Left ventricle myocardium superior (tissue), 1 donor: Measurements from ENCODE around the gene CYB5RL. TPM values are rescaled to one million over a fixed set of nuclear protein-coding genes. Genes with fewer than 3 reads are reported as not detected.
"Not testable (repeated sequence)": the region's sequence is repeated elsewhere in the genome, so short reads cannot be mapped to it uniquely, and the experiment has no call there.

Source experiments
- ATAC-seq: fragments of 200-7000 bp; cut with Tn5 transposase; one replicate; pipeline ENCODE4 v1.9.1; 2020; ENCODE audit warnings: mild to moderate bottlenecking, moderate library complexity
- DNase-seq: peaks from one replicate; pipeline ENCODE4 v3.0.0-alpha.2; 2020
- intact Hi-C: fragments of 100-400 bp; cut with micrococcal nuclease; formaldehyde crosslinking; loops from one replicate; pipeline ENCODE4 v1.11.0; 2022
- total RNA-seq: library from RNA; stranded (reverse); fragmentation: NEBNext Ultra II Directional; extraction: Animal tissue kit (Norgen Biotek cat#: 25700); gene quantifications from one replicate; pipeline ENCODE4 v1.2.1, GENCODE V29; 2021
- donor health status: DM: no; HTN: yes; CAD: no; lungs with severe emphysema.

The CYB5RL gene
- total RNA-seq, 1 donor from 2014 or later, result 5.9 TPM

DNA sequence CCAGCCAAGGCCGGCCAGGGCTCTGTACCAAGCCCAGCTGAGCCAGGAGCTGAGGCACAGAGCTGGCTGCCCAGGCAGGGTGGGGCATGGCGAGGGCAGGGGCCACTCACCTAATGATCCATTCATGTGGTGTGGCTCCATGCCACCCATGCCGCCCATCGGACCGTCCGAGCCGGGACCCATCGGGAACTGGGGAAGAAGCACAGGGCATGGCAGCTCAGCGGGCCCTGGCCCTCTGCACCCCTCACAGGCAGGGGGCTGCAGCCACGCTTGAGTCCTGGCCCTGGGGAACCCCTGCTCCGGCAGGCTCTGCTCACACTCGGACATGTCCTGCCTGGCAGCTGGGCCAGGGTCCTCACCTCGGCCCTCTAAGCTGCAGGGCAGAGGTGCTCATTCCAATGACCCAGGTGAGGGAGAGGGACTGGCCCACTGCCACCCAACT, 28.8 kb upstream of the CYB5RL start:
- DNase-seq, result no peak
- intact Hi-C loops, result no loop called here
- peak; percentile 7 for ATAC-seq

GRCh38 chr1:54227891-54228310, 28.1 kb upstream of the CYB5RL start:
- ATAC-seq (no peak), DNase-seq (no peak)
- intact Hi-C loops, result no loop called here

DNA sequence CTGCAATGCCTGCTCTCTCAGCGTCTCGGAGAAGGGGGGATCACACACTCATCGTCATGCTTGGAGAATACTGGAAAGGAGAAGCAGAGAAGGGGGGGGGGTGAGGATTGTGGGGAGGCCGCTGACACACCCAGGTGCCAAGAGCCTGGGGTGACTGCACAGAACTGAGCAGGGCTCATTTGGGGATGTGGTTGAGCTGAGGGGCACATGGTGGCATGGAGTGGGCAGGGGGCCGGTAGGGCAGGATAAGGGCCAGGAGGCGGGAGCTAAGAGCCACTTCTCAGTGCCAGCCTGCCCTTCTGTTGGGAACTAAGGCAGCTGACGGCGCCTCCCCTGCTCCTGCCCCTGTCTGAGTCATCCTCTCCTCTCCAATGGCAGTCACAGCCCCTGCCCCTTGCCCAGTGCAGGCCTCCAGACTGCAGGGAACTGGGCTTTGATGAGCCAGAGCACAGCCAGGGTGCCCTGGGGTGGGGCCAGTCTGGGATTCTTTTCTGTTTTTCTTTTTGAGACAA, 27.3 kb upstream of the CYB5RL start:
- ATAC-seq, result peak; percentile 9
- DNase-seq, result no peak
- intact Hi-C loops, result no loop called here

GRCh38 chr1:54225986-54226559, 26.2 kb upstream of the CYB5RL start:
- intact Hi-C loops, result no loop called here
- no peak for ATAC-seq
- no peak for DNase-seq

DNA sequence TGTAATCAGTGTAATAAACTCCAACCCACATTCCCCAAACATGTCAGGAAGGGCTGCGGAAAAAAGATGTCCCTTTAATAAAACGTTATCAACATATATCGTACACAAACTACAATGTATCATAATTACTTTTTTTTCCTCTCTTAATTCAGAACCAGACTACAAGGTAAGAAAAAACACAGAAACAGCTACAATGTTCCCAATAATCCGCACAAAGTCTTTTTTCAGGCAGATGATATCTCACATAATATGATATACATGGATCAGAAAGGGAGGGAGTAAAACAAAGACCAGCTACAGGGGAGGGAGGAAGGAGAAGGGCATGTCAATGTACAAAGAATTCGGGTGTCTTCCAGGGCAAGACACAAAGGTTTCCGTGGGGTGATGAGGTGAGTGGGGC, 25.5 kb upstream of the CYB5RL start:
- intact Hi-C loops, result no loop called here
- no peak for ATAC-seq
- no peak for DNase-seq

- ATAC-seq, result no peak
- intact Hi-C loops, result no loop called here
- DNase-seq, result no peak
Measured at GRCh38 chr1:54224233-54224632, 24.4 kb upstream of the CYB5RL start.

GRCh38 chr1:54223441-54224202, 23.8 kb upstream of the CYB5RL start:
- ATAC-seq (no peak), DNase-seq (no peak)
- intact Hi-C loops, result no loop called here

DNA sequence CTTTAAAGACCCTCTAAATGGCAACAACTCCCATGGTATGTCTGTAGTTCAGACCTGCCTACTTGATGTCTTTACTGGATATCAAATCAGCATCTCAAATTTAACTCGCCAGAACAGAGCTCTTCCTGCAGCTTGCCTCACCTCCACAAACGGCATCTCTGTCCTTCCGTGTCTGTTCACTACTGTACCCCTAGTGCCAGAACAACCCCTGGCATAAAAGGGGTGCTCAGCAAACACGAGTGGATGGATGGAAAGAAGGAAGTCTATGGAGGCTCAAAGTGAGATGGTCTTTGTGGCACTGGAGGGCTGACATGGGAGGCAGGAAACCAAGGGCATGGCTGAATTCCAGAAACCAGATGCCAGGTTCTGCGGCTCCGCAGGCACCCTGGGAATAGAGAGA, 22.9 kb upstream of the CYB5RL start:
- intact Hi-C loops, result no loop called here
- ATAC-seq, result peak; percentile 9
- DNase-seq, result no peak

DNA sequence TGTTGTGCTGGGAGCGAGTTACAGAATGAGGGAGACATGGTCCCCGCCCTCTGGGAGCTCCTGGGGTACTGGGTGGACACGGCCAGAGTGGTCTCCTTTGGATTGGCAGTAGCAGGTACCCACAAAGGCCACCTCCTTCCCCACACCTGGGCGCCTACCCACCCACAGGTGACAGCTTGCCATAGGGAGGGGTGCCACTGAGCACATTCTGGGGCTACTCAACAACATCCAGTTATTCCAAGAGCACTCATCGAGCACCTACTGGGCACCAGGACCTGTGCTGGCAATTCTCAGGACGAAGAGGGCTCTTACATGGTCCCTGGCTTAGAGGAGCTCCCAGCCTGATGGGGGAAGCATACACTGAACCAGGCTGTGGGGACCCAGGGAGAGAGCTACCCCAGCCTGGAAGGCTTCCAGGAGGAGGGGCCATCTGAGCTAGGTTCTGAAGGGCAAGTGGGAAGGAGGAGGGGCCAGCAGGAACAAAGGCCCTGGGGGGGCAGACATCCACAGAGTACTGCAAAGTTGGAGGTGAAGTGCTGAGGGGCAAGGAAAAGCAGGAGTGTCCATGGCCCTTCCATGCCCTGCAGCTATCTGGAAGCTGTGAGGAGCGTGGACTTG, 22.1 kb upstream of the CYB5RL start:
- intact Hi-C loops, result no loop called here
- no peak for ATAC-seq
- DNase-seq, result no peak

- ATAC-seq, result no peak
- intact Hi-C loops, result no loop called here
Measured at GRCh38 chr1:54221113-54221834, 21.4 kb upstream of the CYB5RL start.

DNA sequence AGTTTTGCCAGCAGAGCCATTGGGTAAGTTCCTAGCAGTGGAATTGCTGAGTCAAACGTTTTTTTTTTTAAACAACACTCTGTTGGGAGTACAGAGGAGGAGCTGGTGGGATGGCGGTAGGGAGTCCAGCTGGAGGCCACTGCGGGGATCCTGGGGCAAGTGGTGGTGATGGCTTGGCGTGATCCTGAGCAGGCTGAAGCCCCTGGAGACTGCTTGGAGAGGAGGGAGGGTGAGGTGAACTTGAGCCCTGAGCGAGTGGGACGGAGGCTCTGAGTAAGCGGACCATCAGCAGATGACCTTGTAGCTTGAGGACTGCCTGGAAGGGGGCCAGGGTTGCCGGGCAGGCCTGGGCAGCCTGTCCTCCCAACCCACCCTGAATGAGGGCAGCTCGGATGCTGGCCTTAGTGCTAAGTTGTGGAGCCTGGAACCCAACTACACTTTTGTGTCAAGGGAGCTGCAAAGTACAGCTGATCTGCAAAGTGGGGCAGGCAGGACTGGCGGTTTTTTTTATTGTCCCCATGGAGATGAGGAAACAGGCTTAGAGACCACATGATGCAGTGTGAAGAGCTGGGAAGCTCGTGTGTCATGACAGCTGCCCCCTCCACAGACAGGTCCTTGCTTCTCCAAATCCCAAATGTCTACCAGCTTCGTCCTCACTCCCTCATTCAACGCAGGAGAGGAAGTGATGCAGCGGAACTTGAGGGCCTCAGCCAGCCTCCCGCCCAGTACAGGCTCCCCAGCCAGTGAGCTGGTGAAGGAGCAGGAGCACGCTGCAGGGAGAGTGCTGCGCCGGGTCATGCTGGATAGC, 20.4 kb upstream of the CYB5RL start:
- peak; percentile 79 for DNase-seq

More at GRCh38 chr1:54221113-54221834, 21.4 kb upstream of the CYB5RL start:
- no peak for DNase-seq

GRCh38 chr1:54219688-54220003, 19.8 kb upstream of the CYB5RL start:
- ATAC-seq (no peak), DNase-seq (no peak)
- intact Hi-C loops, result no loop called here

More for the DNA sequence above, 20.4 kb upstream of the CYB5RL start:
- intact Hi-C loops, result no loop called here
- ATAC-seq, result peak; percentile 77

DNA sequence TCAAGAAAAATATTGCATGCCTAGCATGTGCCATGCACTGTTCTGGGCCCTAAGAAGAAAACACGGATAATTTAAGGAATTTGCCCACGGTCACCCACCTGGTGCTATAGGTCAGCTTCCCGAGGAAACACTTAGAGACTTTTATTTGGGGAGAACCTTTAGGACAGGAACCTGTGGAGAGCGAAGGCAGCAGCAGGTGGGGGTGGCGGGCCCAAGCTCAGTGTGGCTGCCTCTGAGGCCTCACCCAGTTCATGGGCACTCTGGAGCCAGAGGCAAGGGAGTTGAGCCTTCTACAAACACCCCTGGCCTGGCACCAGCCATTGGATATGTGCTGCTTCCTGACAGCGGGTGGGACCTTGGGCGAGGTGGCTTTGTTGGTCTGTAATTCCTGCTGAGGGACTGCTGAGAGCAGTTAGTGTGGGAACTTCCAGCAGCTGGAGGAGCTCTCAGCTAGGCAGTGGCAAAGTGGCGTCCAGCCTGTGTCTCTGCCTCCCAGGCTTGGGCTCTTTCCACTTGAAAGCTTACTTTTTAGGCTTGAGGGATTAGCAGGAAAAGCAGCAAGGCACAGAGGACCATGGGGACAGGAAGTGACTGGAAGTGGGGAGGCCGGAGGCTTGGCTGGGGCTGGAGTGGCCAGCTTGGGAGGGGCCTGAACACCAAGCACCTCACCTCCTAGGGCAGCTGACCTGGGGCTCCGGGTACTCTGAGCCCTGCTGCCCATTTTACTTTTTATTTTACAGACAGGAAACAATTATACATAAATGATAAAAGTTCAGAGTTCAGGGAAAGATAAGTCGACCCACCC, 19.3 kb upstream of the CYB5RL start:
- DNase-seq (no peak), ATAC-seq (peak; percentile 2)
- intact Hi-C loops, result no loop called here

- ATAC-seq, result no peak
- intact Hi-C loops, result no loop called here
- DNase-seq, result no peak
Measured at GRCh38 chr1:54215523-54215922, 15.7 kb upstream of the CYB5RL start.

GRCh38 chr1:54212872-54213271, 13.0 kb upstream of the CYB5RL start:
- intact Hi-C loops, result no loop called here
- ATAC-seq, result no peak

DNA sequence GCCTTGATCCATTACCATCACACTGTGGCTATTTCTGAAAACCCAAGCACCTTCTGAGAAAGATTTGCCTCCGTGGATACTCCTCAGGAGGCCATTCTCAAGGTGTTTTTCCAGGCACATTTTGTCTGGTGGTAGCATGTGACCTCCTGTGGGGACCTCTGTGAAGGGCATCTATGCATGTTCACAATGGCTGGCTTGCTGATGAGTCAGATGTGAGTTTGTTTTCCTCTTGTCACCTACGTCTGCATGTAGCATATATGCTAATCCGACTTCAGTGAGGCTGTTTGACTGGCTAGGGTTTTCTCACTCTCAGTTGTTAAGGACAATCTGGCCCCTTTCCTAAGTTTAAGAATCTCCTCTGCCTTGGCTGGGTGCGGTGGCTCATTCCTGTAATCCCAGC, 8.1 kb upstream of the CYB5RL start:
- ATAC-seq, DNase-seq, intact Hi-C loops: not testable (repeated sequence)

More at GRCh38 chr1:54212872-54213271, 13.0 kb upstream of the CYB5RL start:
- no peak for DNase-seq

GRCh38 chr1:54207287-54207686, 7.5 kb upstream of the CYB5RL start:
- intact Hi-C loops, result no loop called here
- ATAC-seq (no peak), DNase-seq (no peak)

- DNase-seq, result no peak
- no peak for ATAC-seq
- intact Hi-C loops, result no loop called here
Measured at GRCh38 chr1:54204199-54204598, 4.4 kb upstream of the CYB5RL start.
